OCI-LY3 (cell line): ENCODE measurements around the gene CARM1.

ENCODE experiments used
- EZH2phosphoT487 ChIP-seq: fragments of 200-600 bp; shearing (Covaris generic); IDR thresholded peaks from 2 replicates; pipeline ENCODE4 v1.6.1; 2018; ENCODE audit warnings: antibody characterized with exemption, mixed run types, low read depth
- TF ChIP-seq, protein P1 (sequence below): fragments of 200-600, 300-600 bp; sonication (generic); IDR thresholded peaks from 2 replicates; pipeline ENCODE4 v1.5.1; 2014; ENCODE audit warnings: antibody characterized with exemption, low read length, low read depth

DNA sequence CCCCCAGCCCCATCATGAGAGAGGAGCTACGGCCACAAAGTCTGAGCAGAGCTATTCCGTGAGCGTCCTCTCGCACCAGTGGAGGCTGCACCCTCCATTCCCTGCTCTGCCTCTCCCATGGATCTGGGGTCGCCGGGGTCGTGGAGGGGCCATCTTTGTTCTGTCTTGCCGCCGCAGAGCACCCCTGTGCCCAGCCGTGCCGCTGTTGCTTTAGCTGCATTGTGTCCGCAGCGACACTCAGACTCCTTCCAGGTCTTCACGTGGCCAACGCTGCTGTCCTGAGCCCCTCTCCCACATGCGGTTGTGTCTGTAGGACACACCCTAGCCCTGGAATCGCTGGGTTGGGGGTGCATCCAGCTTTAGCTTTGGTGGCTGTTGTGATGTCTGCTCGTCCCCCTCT lies 41.3 kb downstream of the CARM1 start:
- TF ChIP-seq, protein P1, sequence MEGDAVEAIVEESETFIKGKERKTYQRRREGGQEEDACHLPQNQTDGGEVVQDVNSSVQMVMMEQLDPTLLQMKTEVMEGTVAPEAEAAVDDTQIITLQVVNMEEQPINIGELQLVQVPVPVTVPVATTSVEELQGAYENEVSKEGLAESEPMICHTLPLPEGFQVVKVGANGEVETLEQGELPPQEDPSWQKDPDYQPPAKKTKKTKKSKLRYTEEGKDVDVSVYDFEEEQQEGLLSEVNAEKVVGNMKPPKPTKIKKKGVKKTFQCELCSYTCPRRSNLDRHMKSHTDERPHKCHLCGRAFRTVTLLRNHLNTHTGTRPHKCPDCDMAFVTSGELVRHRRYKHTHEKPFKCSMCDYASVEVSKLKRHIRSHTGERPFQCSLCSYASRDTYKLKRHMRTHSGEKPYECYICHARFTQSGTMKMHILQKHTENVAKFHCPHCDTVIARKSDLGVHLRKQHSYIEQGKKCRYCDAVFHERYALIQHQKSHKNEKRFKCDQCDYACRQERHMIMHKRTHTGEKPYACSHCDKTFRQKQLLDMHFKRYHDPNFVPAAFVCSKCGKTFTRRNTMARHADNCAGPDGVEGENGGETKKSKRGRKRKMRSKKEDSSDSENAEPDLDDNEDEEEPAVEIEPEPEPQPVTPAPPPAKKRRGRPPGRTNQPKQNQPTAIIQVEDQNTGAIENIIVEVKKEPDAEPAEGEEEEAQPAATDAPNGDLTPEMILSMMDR = no peak
- no peak for TF ChIP-seq EZH2phosphoT487
